ENCODE measurements around the gene WNT8B.

- TF ChIP-seq EZH2 (IDR thresholded peaks at IDR 0.05; ENCODE audit: borderline replicate concordance, insufficient read depth, low read depth, low read length, poor library complexity, severe bottlenecking) (no peak), CTCF (IDR thresholded peaks at IDR 0.05) (no peak)
Measured at GRCh38 chr10:100468978-100469377, 6.2 kb downstream of the WNT8B start.

All from B cell (primary cell).